Activated naive CD4-positive, alpha-beta T cell treated with anti-CD3 and anti-CD28 coated beads, Interleukin-2, amount 50 U/mL, for 24 hours (primary cell): ENCODE measurements around the gene BMPR2.
"Not testable (repeated sequence)": the region's sequence is repeated elsewhere in the genome, so short reads cannot be mapped to it uniquely, and the experiment has no call there.

Experiments
- H3K27ac Mint-ChIP-seq: one replicate; pipeline ENCODE4 v1.8.0; 2021; ENCODE audit warnings: mild to moderate bottlenecking, mixed read lengths
- H3K27me3 Mint-ChIP-seq: one replicate; pipeline ENCODE4 v1.8.0; 2021; ENCODE audit warnings: mixed read lengths
- H3K36me3 Mint-ChIP-seq: one replicate; pipeline ENCODE4 v1.8.0; 2021; ENCODE audit warnings: mixed read lengths
- H3K4me1 Mint-ChIP-seq: one replicate; pipeline ENCODE4 v1.8.0; 2021; ENCODE audit warnings: mixed read lengths
- H3K4me3 Mint-ChIP-seq: one replicate; pipeline ENCODE4 v1.8.0; 2021; ENCODE audit warnings: mild to moderate bottlenecking, mixed read lengths
- H3K9me3 Mint-ChIP-seq: one replicate; pipeline ENCODE4 v1.8.0; 2021; ENCODE audit warnings: mixed read lengths

Gene BMPR2

GRCh38 chr2:202479090-202479489 is 103.0 kb downstream of the BMPR2 start:
- H3K27ac Mint-ChIP-seq: peak overlapping the region; percentile 62
- H3K27me3 Mint-ChIP-seq: no peaks in the 10 kb centered on the region
- H3K4me3 Mint-ChIP-seq: no peak overlapping the region
- H3K4me1 Mint-ChIP-seq: peaks cover 6% of the 10 kb centered on the region
- H3K9me3 Mint-ChIP-seq: no peaks in the 10 kb centered on the region
- peaks cover 12% of the 10 kb centered on the region for H3K36me3 Mint-ChIP-seq

- peaks cover 6% of the 10 kb centered on the region for H3K4me1 Mint-ChIP-seq
- peaks cover 12% of the 10 kb centered on the region for H3K36me3 Mint-ChIP-seq
- no peaks in the 10 kb centered on the region for H3K9me3 Mint-ChIP-seq
- H3K27me3 Mint-ChIP-seq: no peaks in the 10 kb centered on the region
- peak overlapping the region; percentile 17 for H3K27ac Mint-ChIP-seq
- H3K4me3 Mint-ChIP-seq: no peak overlapping the region
Measured at GRCh38 chr2:202479610-202480009, 103.5 kb downstream of the BMPR2 start.

GRCh38 chr2:202486351-202486750 is 110.2 kb downstream of the BMPR2 start:
- no peak overlapping the region for H3K4me3 Mint-ChIP-seq
- H3K36me3 Mint-ChIP-seq: peaks cover 3% of the 10 kb centered on the region
- no peaks in the 10 kb centered on the region for H3K4me1 Mint-ChIP-seq
- no peaks in the 10 kb centered on the region for H3K9me3 Mint-ChIP-seq
- no peak overlapping the region for H3K27ac Mint-ChIP-seq
- no peaks in the 10 kb centered on the region for H3K27me3 Mint-ChIP-seq

GRCh38 chr2:202488671-202489070 is 112.5 kb downstream of the BMPR2 start:
- Mint-ChIP-seq H3K27me3 (no peaks in the 10 kb centered on the region), H3K9me3 (no peaks in the 10 kb centered on the region), H3K36me3 (peaks cover 1% of the 10 kb centered on the region), H3K4me3 (no peak overlapping the region), H3K27ac (peak overlapping the region; percentile 1), H3K4me1 (no peaks in the 10 kb centered on the region)

GRCh38 chr2:202490479-202490878 is 114.4 kb downstream of the BMPR2 start:
- Mint-ChIP-seq H3K4me3 (no peak overlapping the region), H3K27me3 (no peaks in the 10 kb centered on the region), H3K36me3 (no peaks in the 10 kb centered on the region), H3K9me3 (no peaks in the 10 kb centered on the region), H3K4me1 (no peaks in the 10 kb centered on the region), H3K27ac (no peak overlapping the region)

GRCh38 chr2:202491514-202491913 is 115.4 kb downstream of the BMPR2 start:
- H3K27ac Mint-ChIP-seq: no peak overlapping the region
- H3K4me1 Mint-ChIP-seq: no peaks in the 10 kb centered on the region
- no peak overlapping the region for H3K4me3 Mint-ChIP-seq
- H3K27me3 Mint-ChIP-seq: no peaks in the 10 kb centered on the region
- H3K9me3 Mint-ChIP-seq: no peaks in the 10 kb centered on the region
- no peaks in the 10 kb centered on the region for H3K36me3 Mint-ChIP-seq

GRCh38 chr2:202494300-202495229 is 118.4 kb downstream of the BMPR2 start:
- no peaks in the 10 kb centered on the region for H3K9me3 Mint-ChIP-seq
- no peak overlapping the region for H3K27ac Mint-ChIP-seq
- H3K4me1 Mint-ChIP-seq: no peaks in the 10 kb centered on the region
- no peaks in the 10 kb centered on the region for H3K27me3 Mint-ChIP-seq
- H3K4me3 Mint-ChIP-seq: no peak overlapping the region
- H3K36me3 Mint-ChIP-seq: peaks cover 2% of the 10 kb centered on the region

- H3K27me3 Mint-ChIP-seq: no peaks in the 10 kb centered on the region
- no peaks in the 10 kb centered on the region for H3K4me1 Mint-ChIP-seq
- no peaks in the 10 kb centered on the region for H3K9me3 Mint-ChIP-seq
- H3K27ac Mint-ChIP-seq: no peak overlapping the region
- peaks cover 2% of the 10 kb centered on the region for H3K36me3 Mint-ChIP-seq
- no peak overlapping the region for H3K4me3 Mint-ChIP-seq
Measured at GRCh38 chr2:202495230-202495604, 119.1 kb downstream of the BMPR2 start.

- not testable (repeated sequence) for H3K4me1 Mint-ChIP-seq, H3K27ac Mint-ChIP-seq, H3K9me3 Mint-ChIP-seq
Measured at GRCh38 chr2:202496835-202497472, 120.8 kb downstream of the BMPR2 start.

GRCh38 chr2:202497473-202497866 is 121.3 kb downstream of the BMPR2 start:
- H3K27me3 Mint-ChIP-seq, H3K9me3 Mint-ChIP-seq, H3K27ac Mint-ChIP-seq, H3K4me1 Mint-ChIP-seq, H3K4me3 Mint-ChIP-seq, H3K36me3 Mint-ChIP-seq: not testable (repeated sequence)

More at GRCh38 chr2:202496835-202497472, 120.8 kb downstream of the BMPR2 start:
- H3K36me3 Mint-ChIP-seq, H3K27me3 Mint-ChIP-seq, H3K4me3 Mint-ChIP-seq: not testable (repeated sequence)

- not testable (repeated sequence) for H3K36me3 Mint-ChIP-seq, H3K9me3 Mint-ChIP-seq, H3K27me3 Mint-ChIP-seq, H3K27ac Mint-ChIP-seq, H3K4me3 Mint-ChIP-seq, H3K4me1 Mint-ChIP-seq
Measured at GRCh38 chr2:202499841-202500240, 123.7 kb downstream of the BMPR2 start.

GRCh38 chr2:202503276-202503675 is 127.1 kb downstream of the BMPR2 start:
- not testable (repeated sequence) for H3K4me3 Mint-ChIP-seq, H3K4me1 Mint-ChIP-seq, H3K27me3 Mint-ChIP-seq, H3K27ac Mint-ChIP-seq, H3K9me3 Mint-ChIP-seq, H3K36me3 Mint-ChIP-seq

- no peak overlapping the region for H3K4me3 Mint-ChIP-seq
- no peak overlapping the region for H3K27ac Mint-ChIP-seq
- H3K9me3 Mint-ChIP-seq: no peaks in the 10 kb centered on the region
- peaks cover 3% of the 10 kb centered on the region for H3K4me1 Mint-ChIP-seq
- peaks cover 7% of the 10 kb centered on the region for H3K36me3 Mint-ChIP-seq
- H3K27me3 Mint-ChIP-seq: no peaks in the 10 kb centered on the region
Measured at GRCh38 chr2:202508686-202509085, 132.6 kb downstream of the BMPR2 start.

GRCh38 chr2:202510911-202511310 is 134.8 kb downstream of the BMPR2 start:
- Mint-ChIP-seq H3K4me3 (no peak overlapping the region), H3K36me3 (peaks cover 7% of the 10 kb centered on the region), H3K27ac (no peak overlapping the region), H3K27me3 (no peaks in the 10 kb centered on the region), H3K9me3 (no peaks in the 10 kb centered on the region), H3K4me1 (peaks cover 3% of the 10 kb centered on the region)

GRCh38 chr2:202512176-202512575 is 136.0 kb downstream of the BMPR2 start:
- no peaks in the 10 kb centered on the region for H3K27me3 Mint-ChIP-seq
- H3K36me3 Mint-ChIP-seq: peaks cover 6% of the 10 kb centered on the region
- no peaks in the 10 kb centered on the region for H3K9me3 Mint-ChIP-seq
- H3K4me1 Mint-ChIP-seq: peaks cover 3% of the 10 kb centered on the region
- H3K4me3 Mint-ChIP-seq: no peak overlapping the region
- H3K27ac Mint-ChIP-seq: no peak overlapping the region

- H3K9me3 Mint-ChIP-seq: no peaks in the 10 kb centered on the region
- H3K27ac Mint-ChIP-seq: no peak overlapping the region
- H3K4me3 Mint-ChIP-seq: no peak overlapping the region
- H3K4me1 Mint-ChIP-seq: peaks cover 3% of the 10 kb centered on the region
- no peaks in the 10 kb centered on the region for H3K27me3 Mint-ChIP-seq
- peaks cover 6% of the 10 kb centered on the region for H3K36me3 Mint-ChIP-seq
Measured at GRCh38 chr2:202514732-202515131, 138.6 kb downstream of the BMPR2 start.
